Measurements from ENCODE around the gene CLEC10A.

GRCh38 chr17:7025245-7025644 is 54.8 kb downstream of the CLEC10A start:
- TF ChIP-seq CTCF (IDR thresholded peaks at IDR 0.05) (no peak), POLR2A (IDR thresholded peaks at IDR 0.05) (no peak)
